A549 (cell line): ENCODE measurements around the gene APOC1.

Source experiments
- JUN ChIP-seq, 2 experiments: fragments of >200 bp; sonication (Bioruptor Twin); formaldehyde crosslinking; IDR thresholded peaks; 2 replicates in 1 of 2; 3 replicates in 1 of 2; pipeline ENCODE4 v1.6.1; 2016 to 2017
- POLR2A ChIP-seq: IDR thresholded peaks from 2 replicates; pipeline ENCODE4 v1.6.1; 2012; ENCODE audit warnings: mild to moderate bottlenecking, low read length
- TF ChIP-seq, protein P1 (sequence below): fragments of >200 bp; sonication (Bioruptor Twin); formaldehyde crosslinking; IDR thresholded peaks from 3 replicates; pipeline ENCODE4 v1.5.1; 2016

DNA sequence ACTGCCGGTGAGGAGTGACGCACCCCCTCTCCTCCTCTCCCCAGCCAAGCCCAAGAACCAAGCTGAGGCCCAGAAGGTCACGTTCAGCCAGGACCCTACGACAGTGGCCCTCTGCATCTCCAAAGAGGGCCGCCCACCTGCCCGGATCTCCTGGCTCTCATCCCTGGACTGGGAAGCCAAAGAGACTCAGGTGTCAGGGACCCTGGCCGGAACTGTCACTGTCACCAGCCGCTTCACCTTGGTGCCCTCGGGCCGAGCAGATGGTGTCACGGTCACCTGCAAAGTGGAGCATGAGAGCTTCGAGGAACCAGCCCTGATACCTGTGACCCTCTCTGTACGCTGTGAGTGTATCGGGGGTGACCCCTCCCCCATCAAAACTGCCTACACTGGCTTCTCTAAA, 42.6 kb upstream of the APOC1 start:
- TF ChIP-seq JUN (IDR thresholded peaks at IDR 0.05) = no peak
- TF ChIP-seq, protein P1, sequence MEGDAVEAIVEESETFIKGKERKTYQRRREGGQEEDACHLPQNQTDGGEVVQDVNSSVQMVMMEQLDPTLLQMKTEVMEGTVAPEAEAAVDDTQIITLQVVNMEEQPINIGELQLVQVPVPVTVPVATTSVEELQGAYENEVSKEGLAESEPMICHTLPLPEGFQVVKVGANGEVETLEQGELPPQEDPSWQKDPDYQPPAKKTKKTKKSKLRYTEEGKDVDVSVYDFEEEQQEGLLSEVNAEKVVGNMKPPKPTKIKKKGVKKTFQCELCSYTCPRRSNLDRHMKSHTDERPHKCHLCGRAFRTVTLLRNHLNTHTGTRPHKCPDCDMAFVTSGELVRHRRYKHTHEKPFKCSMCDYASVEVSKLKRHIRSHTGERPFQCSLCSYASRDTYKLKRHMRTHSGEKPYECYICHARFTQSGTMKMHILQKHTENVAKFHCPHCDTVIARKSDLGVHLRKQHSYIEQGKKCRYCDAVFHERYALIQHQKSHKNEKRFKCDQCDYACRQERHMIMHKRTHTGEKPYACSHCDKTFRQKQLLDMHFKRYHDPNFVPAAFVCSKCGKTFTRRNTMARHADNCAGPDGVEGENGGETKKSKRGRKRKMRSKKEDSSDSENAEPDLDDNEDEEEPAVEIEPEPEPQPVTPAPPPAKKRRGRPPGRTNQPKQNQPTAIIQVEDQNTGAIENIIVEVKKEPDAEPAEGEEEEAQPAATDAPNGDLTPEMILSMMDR = no peak
- TF ChIP-seq POLR2A = no peak
